ENCODE measurements around the gene GOLGA6L1. TPM values are rescaled to one million over a fixed set of nuclear protein-coding genes. Genes with fewer than 3 reads are reported as not detected.
"Not testable (repeated sequence)": the region's sequence is repeated elsewhere in the genome, so short reads cannot be mapped to it uniquely, and the experiment has no call there.

The GOLGA6L1 gene
- total RNA-seq, 2 donors from 2014 or later, result not detected

- intact Hi-C loops (cut with DNase I), result no loop called here
- 43 to 69% methylated on average over 1 of the region's 1 CpG for WGBS, 2 donors
- DNase-seq, result no peak
- TF ChIP-seq POLR2A (IDR thresholded peaks at IDR 0.05) (no peak), CTCF (IDR thresholded peaks at IDR 0.05) (no peak)
- no peaks in the 10 kb centered on the region for H3K36me3 ChIP-seq (replicated peaks in 1 of 2; ENCODE audit: insufficient read depth in 1 of 2, low read depth in 2 of 2)
- no peaks in the 10 kb centered on the region for H3K27me3 ChIP-seq
- H3K4me3 ChIP-seq, result no peak overlapping the region
- no peak for ATAC-seq
- no peaks in the 10 kb centered on the region for H3K4me1 ChIP-seq
- H3K27ac ChIP-seq, result no peak overlapping the region
- no peaks in the 10 kb centered on the region for H3K9me3 ChIP-seq
These were observed 18.4 kb downstream of the GOLGA6L1 start for GRCh38 chr15:23118208-23118607.

GRCh38 chr15:23095796-23096195, 40.8 kb downstream of the GOLGA6L1 start:
- DNase-seq, result no peak
- Histone ChIP-seq H3K36me3 (replicated peaks in 1 of 2; ENCODE audit: insufficient read depth in 1 of 2, low read depth in 2 of 2) (no peaks in the 10 kb centered on the region), H3K9me3 (no peaks in the 10 kb centered on the region), H3K4me1 (no peaks in the 10 kb centered on the region), H3K27ac (no peak overlapping the region), H3K27me3 (no peaks in the 10 kb centered on the region), H3K4me3 (no peak overlapping the region)
- intact Hi-C loops (cut with DNase I), result no loop called here
- TF ChIP-seq CTCF (IDR thresholded peaks at IDR 0.05) (no peak), POLR2A (IDR thresholded peaks at IDR 0.05) (no peak)
- no peak for ATAC-seq
- WGBS, 2 donors, result 67 to 73% methylated on average over 1 of the region's 1 CpG

GRCh38 chr15:23083115-23083514, 53.5 kb downstream of the GOLGA6L1 start:
- TF ChIP-seq CTCF (IDR thresholded peaks at IDR 0.05), result no peak
- no peak for TF ChIP-seq POLR2A (IDR thresholded peaks at IDR 0.05)
- no peak for DNase-seq
- ATAC-seq, result no peak
- intact Hi-C loops (cut with DNase I), result no loop called here
- no peaks in the 10 kb centered on the region for H3K9me3 ChIP-seq
- H3K27me3 ChIP-seq, result no peaks in the 10 kb centered on the region
- H3K27ac ChIP-seq, result no peak overlapping the region
- no peaks in the 10 kb centered on the region for H3K4me1 ChIP-seq
- no peaks in the 10 kb centered on the region for H3K36me3 ChIP-seq (replicated peaks in 1 of 2; ENCODE audit: insufficient read depth in 1 of 2, low read depth in 2 of 2)
- 78 to 89% methylated on average over 1 of the region's 1 CpG for WGBS, 2 donors
- no peak overlapping the region for H3K4me3 ChIP-seq

- WGBS, 2 donors, result 52 to 60% methylated on average over 8 of the region's 8 CpGs
- H3K9me3 ChIP-seq; ATAC-seq; H3K36me3 ChIP-seq (replicated peaks in 1 of 2; ENCODE audit: insufficient read depth in 1 of 2, low read depth in 2 of 2); intact Hi-C loops (cut with DNase I); H3K27me3 ChIP-seq; DNase-seq; H3K27ac ChIP-seq; H3K4me1 ChIP-seq; H3K4me3 ChIP-seq: not testable (repeated sequence)
These were observed 54.5 kb downstream of the GOLGA6L1 start for GRCh38 chr15:23081996-23082737.

- H3K36me3 ChIP-seq (replicated peaks in 1 of 2; ENCODE audit: insufficient read depth in 1 of 2, low read depth in 2 of 2), result no peaks in the 10 kb centered on the region
- ATAC-seq (no peak), DNase-seq (no peak)
- H3K4me3 ChIP-seq, result no peak overlapping the region
- no peak overlapping the region for H3K27ac ChIP-seq
- 66 to 74% methylated on average over 3 of the region's 3 CpGs for WGBS, 2 donors
- no peaks in the 10 kb centered on the region for H3K9me3 ChIP-seq
- intact Hi-C loops (cut with DNase I), result no loop called here
- H3K27me3 ChIP-seq, result no peaks in the 10 kb centered on the region
- TF ChIP-seq POLR2A (IDR thresholded peaks at IDR 0.05), result no peak
- no peak for TF ChIP-seq CTCF (IDR thresholded peaks at IDR 0.05)
- H3K4me1 ChIP-seq, result no peaks in the 10 kb centered on the region
These were observed 55.4 kb downstream of the GOLGA6L1 start for GRCh38 chr15:23081271-23081670.
